ENCODE data around the gene PPP1R8. TPM values are rescaled to one million over a fixed set of nuclear protein-coding genes. Genes with fewer than 3 reads are reported as not detected.
"Not testable (repeated sequence)": the region's sequence is repeated elsewhere in the genome, so short reads cannot be mapped to it uniquely, and the experiment has no call there.

PPP1R8 gene
- total and polyA plus RNA-seq, 7 experiments from 2014 or later: 17.5 to 60.2 (median 39.5) TPM

- Histone ChIP-seq H3K36me3 (ENCODE audit: control insufficient read depth in 2 of 3, insufficient read depth in 3 of 3, low read length in 3 of 3) (peaks cover 9 to 38% (median 11%) of the 10 kb centered on the region in 3 experiments), H3K4me3 (ENCODE audit: low read length) (no peak overlapping the region), H3K27me3 (ENCODE audit: control insufficient read depth in 2 of 2, insufficient read depth in 2 of 2, low read length in 2 of 2) (no peaks in the 10 kb centered on the region), H3K9me3 (ENCODE audit: control insufficient read depth in 2 of 3, low read length in 3 of 3) (no peaks in the 10 kb centered on the region), H3K4me1 (ENCODE audit: control insufficient read depth in 2 of 2, insufficient read depth in 2 of 2, low read length in 2 of 2) (no peaks in the 10 kb centered on the region), H3K27ac (ENCODE audit: low read depth, low read length) (no peak overlapping the region)
- ChIA-PET POLR2A (no interaction called here), CTCF (no interaction called here)
- peaks cover 4 to 29% (median 16%) of the 10 kb centered on the region in 5 donors for H3K36me3 Mint-ChIP-seq
- intact Hi-C loops (cut with micrococcal nuclease): no loop called here
- no peak overlapping the region for H3K4me3 Mint-ChIP-seq
- H3K27ac Mint-ChIP-seq: peak overlapping the region in 1 of 9 donors; percentile 9
- DNase-seq: no peak
- H3K4me1 Mint-ChIP-seq: no peaks in the 10 kb centered on the region
- ATAC-seq: no peak
- H3K27me3 Mint-ChIP-seq: no peaks in the 10 kb centered on the region
- H3K9me3 Mint-ChIP-seq: no peaks in the 10 kb centered on the region
Observed at GRCh38 chr1:27811741-27812500, 18.7 kb upstream of the PPP1R8 start.

- intact Hi-C loops (cut with micrococcal nuclease): no loop called here
- Mint-ChIP-seq H3K4me3 (no peak overlapping the region), H3K9me3 (no peaks in the 10 kb centered on the region), H3K36me3 (peaks cover 9 to 36% (median 21%) of the 10 kb centered on the region in 5 donors), H3K27me3 (no peaks in the 10 kb centered on the region), H3K27ac (peak overlapping the region in 3 of 9 donors; percentile 17 to 56 (median 18)), H3K4me1 (no peaks in the 10 kb centered on the region)
- Histone ChIP-seq H3K27ac (ENCODE audit: low read depth, low read length) (peak overlapping the region; percentile 7), H3K27me3 (ENCODE audit: control insufficient read depth in 2 of 2, insufficient read depth in 2 of 2, low read length in 2 of 2) (no peaks in the 10 kb centered on the region), H3K4me3 (ENCODE audit: low read length) (no peak overlapping the region), H3K36me3 (ENCODE audit: control insufficient read depth in 2 of 3, insufficient read depth in 3 of 3, low read length in 3 of 3) (peaks cover 15 to 62% (median 17%) of the 10 kb centered on the region in 3 experiments), H3K9me3 (ENCODE audit: control insufficient read depth in 2 of 3, low read length in 3 of 3) (no peaks in the 10 kb centered on the region), H3K4me1 (ENCODE audit: control insufficient read depth in 2 of 2, insufficient read depth in 2 of 2, low read length in 2 of 2) (no peaks in the 10 kb centered on the region)
- ATAC-seq (no peak), DNase-seq (no peak)
- POLR2A ChIA-PET: no interaction called here
- CTCF ChIA-PET: no interaction called here
Observed at GRCh38 chr1:27816921-27817630, 13.5 kb upstream of the PPP1R8 start.

- POLR2A ChIA-PET: no interaction called here
- H3K27me3 Mint-ChIP-seq: no peaks in the 10 kb centered on the region
- Histone ChIP-seq H3K27me3 (ENCODE audit: control insufficient read depth in 2 of 2, insufficient read depth in 2 of 2, low read length in 2 of 2) (no peaks in the 10 kb centered on the region), H3K4me3 (ENCODE audit: low read length) (no peak overlapping the region), H3K36me3 (ENCODE audit: control insufficient read depth in 2 of 3, insufficient read depth in 3 of 3, low read length in 3 of 3) (peaks cover 8 to 33% (median 10%) of the 10 kb centered on the region in 3 experiments), H3K9me3 (ENCODE audit: control insufficient read depth in 2 of 3, low read length in 3 of 3) (no peaks in the 10 kb centered on the region), H3K4me1 (ENCODE audit: control insufficient read depth in 2 of 2, insufficient read depth in 2 of 2, low read length in 2 of 2) (no peaks in the 10 kb centered on the region), H3K27ac (ENCODE audit: low read depth, low read length) (no peak overlapping the region)
- intact Hi-C loops (cut with micrococcal nuclease): no loop called here
- no peak overlapping the region for H3K27ac Mint-ChIP-seq
- no peaks in the 10 kb centered on the region for H3K9me3 Mint-ChIP-seq
- DNase-seq (no peak), ATAC-seq (no peak)
- no peak overlapping the region for H3K4me3 Mint-ChIP-seq
- H3K36me3 Mint-ChIP-seq: peaks cover 8 to 32% (median 20%) of the 10 kb centered on the region in 5 donors
- no peaks in the 10 kb centered on the region for H3K4me1 Mint-ChIP-seq
- CTCF ChIA-PET: no interaction called here
Observed at GRCh38 chr1:27821761-27822315, 8.7 kb upstream of the PPP1R8 start.

- H3K36me3 ChIP-seq (ENCODE audit: control insufficient read depth in 2 of 3, insufficient read depth in 3 of 3, low read length in 3 of 3): peaks cover 0 to 14% (median 4%) of the 10 kb centered on the region in 3 experiments
- no peaks in the 10 kb centered on the region for H3K9me3 ChIP-seq (ENCODE audit: control insufficient read depth in 2 of 3, low read length in 3 of 3)
- Mint-ChIP-seq H3K27ac (no peak overlapping the region), H3K4me1 (no peaks in the 10 kb centered on the region), H3K27me3 (no peaks in the 10 kb centered on the region), H3K4me3 (no peak overlapping the region), H3K36me3 (peaks cover 3 to 22% (median 15%) of the 10 kb centered on the region in 5 donors), H3K9me3 (no peaks in the 10 kb centered on the region)
- H3K4me3 ChIP-seq (ENCODE audit: low read length): no peak overlapping the region
- no peaks in the 10 kb centered on the region for H3K4me1 ChIP-seq (ENCODE audit: control insufficient read depth in 2 of 2, insufficient read depth in 2 of 2, low read length in 2 of 2)
- H3K27ac ChIP-seq (ENCODE audit: low read depth, low read length): no peak overlapping the region
- DNase-seq (no peak), ATAC-seq (no peak)
- intact Hi-C loops (cut with micrococcal nuclease): no loop called here
- POLR2A ChIA-PET: interaction anchor here (0.6 kb wide), 1 partner anchor 1919 kb away, joined by 4 read pairs; no protein-coding TSS in a partner anchor
- no peaks in the 10 kb centered on the region for H3K27me3 ChIP-seq (ENCODE audit: control insufficient read depth in 2 of 2, insufficient read depth in 2 of 2, low read length in 2 of 2)
- CTCF ChIA-PET: no interaction called here
Observed at GRCh38 chr1:27823784-27824183, 6.8 kb upstream of the PPP1R8 start.

- Mint-ChIP-seq H3K4me1 (no peaks in the 10 kb centered on the region), H3K27ac (no peak overlapping the region), H3K36me3 (peaks cover under 1 to 19% (median 12%) of the 10 kb centered on the region in 5 donors), H3K9me3 (no peaks in the 10 kb centered on the region), H3K4me3 (no peak overlapping the region), H3K27me3 (no peaks in the 10 kb centered on the region)
- ChIA-PET CTCF (no interaction called here), POLR2A (no interaction called here)
- Histone ChIP-seq H3K9me3 (ENCODE audit: control insufficient read depth in 2 of 3, low read length in 3 of 3) (no peaks in the 10 kb centered on the region), H3K27me3 (ENCODE audit: control insufficient read depth in 2 of 2, insufficient read depth in 2 of 2, low read length in 2 of 2) (no peaks in the 10 kb centered on the region), H3K4me1 (ENCODE audit: control insufficient read depth in 2 of 2, insufficient read depth in 2 of 2, low read length in 2 of 2) (no peaks in the 10 kb centered on the region), H3K36me3 (ENCODE audit: control insufficient read depth in 2 of 3, insufficient read depth in 3 of 3, low read length in 3 of 3) (peaks cover 0 to 9% (median 3%) of the 10 kb centered on the region in 3 experiments), H3K4me3 (ENCODE audit: low read length) (no peak overlapping the region), H3K27ac (ENCODE audit: low read depth, low read length) (no peak overlapping the region)
- ATAC-seq: no peak
- intact Hi-C loops (cut with micrococcal nuclease): no loop called here
- DNase-seq: no peak
Observed at GRCh38 chr1:27824411-27824810, 6.2 kb upstream of the PPP1R8 start.

- ChIA-PET CTCF (interaction anchor here (0.6 kb wide), 1 partner anchor 29 kb away, joined by 4 read pairs; no protein-coding TSS in a partner anchor), POLR2A (interaction anchor here (2.2 kb wide), 1 partner anchor 56 kb away, joined by 6 read pairs; the partner anchor contains the start of gene STX12)
- H3K9me3 Mint-ChIP-seq; ATAC-seq; DNase-seq; H3K27me3 Mint-ChIP-seq; H3K27me3 ChIP-seq (ENCODE audit: control insufficient read depth in 2 of 2, insufficient read depth in 2 of 2, low read length in 2 of 2); H3K9me3 ChIP-seq (ENCODE audit: control insufficient read depth in 2 of 3, low read length in 3 of 3); H3K36me3 Mint-ChIP-seq; intact Hi-C loops (cut with micrococcal nuclease): not testable (repeated sequence)
- peaks cover 15 to 38% (median 28%) of the 10 kb centered on the region in 7 donors for H3K4me1 Mint-ChIP-seq
- H3K27ac ChIP-seq (ENCODE audit: low read depth, low read length): peak overlapping the region; percentile 92
- H3K4me3 ChIP-seq (ENCODE audit: low read length): peak overlapping the region; percentile 71
- H3K4me3 Mint-ChIP-seq: peak overlapping the region; percentile 61 to 96 (median 92)
- H3K27ac Mint-ChIP-seq: peak overlapping the region in 7 of 9 donors; percentile 3 to 96 (median 53)
- peaks cover 0 to 11% (median 9%) of the 10 kb centered on the region in 3 experiments for H3K36me3 ChIP-seq (ENCODE audit: control insufficient read depth in 2 of 3, insufficient read depth in 3 of 3, low read length in 3 of 3)
- H3K4me1 ChIP-seq (ENCODE audit: control insufficient read depth in 2 of 2, insufficient read depth in 2 of 2, low read length in 2 of 2): peaks cover 14 to 16% of the 10 kb centered on the region in 2 donors
Observed at GRCh38 chr1:27829339-27829960, 1.1 kb upstream of the PPP1R8 start.

Measured in naive thymus-derived CD4-positive, alpha-beta T cell (primary cell).